Liver (tissue), 3 donors: ENCODE data around the gene SATB2.

ENCODE experiments used
- EGR1 ChIP-seq, 2 donors: IDR thresholded peaks; 2 replicates each; pipeline ENCODE4 v1.6.1; 2016 to 2018; ENCODE audit warnings: antibody characterized with exemption in 2 of 2, low read depth in 2 of 2
- RAD21 ChIP-seq, 2 donors: IDR thresholded peaks; 2 replicates each; pipeline ENCODE4 v1.6.1; 2016; ENCODE audit warnings: antibody characterized with exemption in 2 of 2, mild to moderate bottlenecking in 2 of 2
- YY1 ChIP-seq: IDR thresholded peaks from 2 replicates; pipeline ENCODE4 v1.6.1; 2016; ENCODE audit warnings: antibody characterized with exemption, mild to moderate bottlenecking
- TF ChIP-seq, protein P1 (sequence below): IDR thresholded peaks from 2 replicates; pipeline ENCODE4 v1.6.1; 2016; ENCODE audit warnings: antibody characterized with exemption
- TF ChIP-seq, protein P2 (sequence below): fragments of 150-350 bp; IDR thresholded peaks from 2 replicates; pipeline ENCODE4 v1.5.1; 2017; ENCODE audit warnings: improper control_type of control experiment, low read depth, low read length; ENCODE audit not compliant: missing input control
- donor health status: healthy.
- donor health status: healthy.

DNA sequence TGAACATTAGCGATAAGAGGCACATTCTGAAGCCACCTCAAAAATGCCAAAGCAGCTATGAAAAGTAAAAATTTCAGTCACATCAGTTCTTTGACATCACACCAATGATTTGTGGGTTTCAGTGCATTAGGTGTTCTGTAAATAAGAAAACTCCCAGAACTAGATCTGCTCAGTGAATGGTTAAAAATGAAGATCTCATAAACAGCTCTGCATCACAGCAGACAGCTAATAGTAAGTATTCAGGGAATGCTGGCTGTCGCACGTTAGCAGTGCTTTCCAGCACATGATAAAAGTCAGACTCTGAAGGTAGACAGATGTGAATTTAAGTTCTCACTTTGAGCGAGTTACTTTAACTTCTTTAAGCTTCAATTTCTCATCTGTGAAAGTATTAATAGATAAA, 154.9 kb downstream of the SATB2 start:
- TF ChIP-seq, protein P1, sequence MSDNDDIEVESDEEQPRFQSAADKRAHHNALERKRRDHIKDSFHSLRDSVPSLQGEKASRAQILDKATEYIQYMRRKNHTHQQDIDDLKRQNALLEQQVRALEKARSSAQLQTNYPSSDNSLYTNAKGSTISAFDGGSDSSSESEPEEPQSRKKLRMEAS = no peak
- TF ChIP-seq EGR1 (IDR thresholded peaks at IDR 0.05; ENCODE audit: low read depth in 2 of 2) (no peak), RAD21 (IDR thresholded peaks at IDR 0.05) (no peak), YY1 (no peak)
- TF ChIP-seq, protein P2, sequence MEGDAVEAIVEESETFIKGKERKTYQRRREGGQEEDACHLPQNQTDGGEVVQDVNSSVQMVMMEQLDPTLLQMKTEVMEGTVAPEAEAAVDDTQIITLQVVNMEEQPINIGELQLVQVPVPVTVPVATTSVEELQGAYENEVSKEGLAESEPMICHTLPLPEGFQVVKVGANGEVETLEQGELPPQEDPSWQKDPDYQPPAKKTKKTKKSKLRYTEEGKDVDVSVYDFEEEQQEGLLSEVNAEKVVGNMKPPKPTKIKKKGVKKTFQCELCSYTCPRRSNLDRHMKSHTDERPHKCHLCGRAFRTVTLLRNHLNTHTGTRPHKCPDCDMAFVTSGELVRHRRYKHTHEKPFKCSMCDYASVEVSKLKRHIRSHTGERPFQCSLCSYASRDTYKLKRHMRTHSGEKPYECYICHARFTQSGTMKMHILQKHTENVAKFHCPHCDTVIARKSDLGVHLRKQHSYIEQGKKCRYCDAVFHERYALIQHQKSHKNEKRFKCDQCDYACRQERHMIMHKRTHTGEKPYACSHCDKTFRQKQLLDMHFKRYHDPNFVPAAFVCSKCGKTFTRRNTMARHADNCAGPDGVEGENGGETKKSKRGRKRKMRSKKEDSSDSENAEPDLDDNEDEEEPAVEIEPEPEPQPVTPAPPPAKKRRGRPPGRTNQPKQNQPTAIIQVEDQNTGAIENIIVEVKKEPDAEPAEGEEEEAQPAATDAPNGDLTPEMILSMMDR = no peak
